ENCODE measurements around the gene CYB5B.
A peak's percentile ranks its signal among the peaks of the same experiment; 100 is the strongest.

CYB5B gene, protein sequence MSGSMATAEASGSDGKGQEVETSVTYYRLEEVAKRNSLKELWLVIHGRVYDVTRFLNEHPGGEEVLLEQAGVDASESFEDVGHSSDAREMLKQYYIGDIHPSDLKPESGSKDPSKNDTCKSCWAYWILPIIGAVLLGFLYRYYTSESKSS

DNA sequence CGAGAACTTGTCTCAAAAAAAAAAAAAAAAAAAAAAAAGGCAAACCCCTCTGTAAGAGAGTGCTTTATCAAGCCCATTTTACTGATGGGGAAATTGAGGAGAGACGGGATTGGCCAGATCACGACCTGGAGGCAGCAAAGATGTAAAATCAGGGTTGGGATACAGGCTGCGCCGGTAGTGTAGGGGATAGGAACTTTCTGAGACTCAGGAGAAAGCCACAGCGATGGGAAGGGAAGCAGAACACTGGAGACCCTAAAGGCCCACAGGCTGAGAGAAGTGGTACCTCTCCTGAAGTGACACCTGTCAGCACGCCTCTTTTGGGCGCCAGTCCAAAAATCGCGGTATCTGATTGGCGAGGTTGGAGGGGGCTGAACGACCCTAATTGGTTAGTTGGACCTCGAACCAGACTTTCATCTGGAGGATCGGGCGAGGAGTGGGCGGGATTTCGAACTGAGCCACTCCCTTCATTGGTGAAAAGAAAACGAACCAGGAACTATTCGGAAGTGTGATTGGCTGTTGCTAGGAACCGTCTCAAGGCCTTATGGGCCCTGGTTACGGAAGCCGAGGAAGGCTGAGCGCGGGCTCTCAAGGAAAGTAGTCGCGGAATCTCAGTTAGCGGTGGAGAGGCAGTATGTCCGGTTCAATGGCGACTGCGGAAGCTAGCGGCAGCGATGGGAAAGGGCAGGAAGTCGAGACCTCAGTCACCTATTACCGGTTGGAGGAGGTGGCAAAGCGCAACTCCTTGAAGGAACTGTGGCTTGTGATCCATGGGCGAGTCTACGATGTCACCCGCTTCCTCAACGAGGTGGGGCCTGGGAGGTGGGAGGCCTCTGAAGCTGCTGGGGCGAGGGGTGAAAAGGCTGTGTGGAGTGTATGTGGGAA lies at the start of gene CYB5B:
Gene CYB5B, plus strand, starts transcription at position 567 of the 882 bp plus-strand sequence. Its CDS starts 65 bp downstream, at position 632.
- DNase-seq (ENCODE audit: low read depth), result peak; percentile 90

DNA sequence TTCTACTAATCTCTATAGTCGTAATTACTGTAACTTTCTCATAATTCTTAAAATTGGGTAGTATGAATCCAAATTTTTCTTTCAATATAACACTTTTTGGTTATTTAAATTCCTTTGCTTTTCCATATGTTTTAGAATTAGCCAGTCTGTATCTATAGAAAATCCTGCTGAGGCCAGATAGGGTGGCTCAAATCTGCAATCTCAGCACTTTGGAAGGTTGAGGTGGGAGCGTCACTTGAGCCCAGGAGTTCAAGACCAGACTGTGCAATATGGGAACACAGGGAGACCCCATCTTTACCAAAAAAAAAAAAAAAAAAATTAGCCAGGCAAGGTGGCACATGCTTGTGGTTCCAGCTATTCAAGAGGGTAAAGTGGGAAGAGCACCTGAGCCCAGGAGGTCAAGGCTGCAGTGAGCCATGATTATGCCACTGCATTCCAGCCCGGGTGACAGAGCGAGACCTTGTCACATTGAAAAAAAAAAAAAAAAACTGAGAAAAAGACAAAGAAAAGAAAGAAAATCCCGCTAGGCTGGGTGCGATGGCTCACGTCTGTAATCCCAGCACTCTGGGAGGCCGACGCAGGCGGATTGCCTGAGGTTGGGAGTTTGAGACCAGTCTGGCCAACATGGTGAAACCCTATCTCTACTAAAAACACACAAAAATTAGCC lies 47.9 kb upstream of the CYB5B start:
- no peak for DNase-seq (ENCODE audit: low read depth)

- no peak for DNase-seq (ENCODE audit: low read depth)
Observed at GRCh38 chr16:69378036-69378435, 46.4 kb upstream of the CYB5B start.

GRCh38 chr16:69378760-69379159 lies 45.7 kb upstream of the CYB5B start:
- DNase-seq (ENCODE audit: low read depth), result no peak

GRCh38 chr16:69381231-69381630 lies 43.2 kb upstream of the CYB5B start:
- DNase-seq (ENCODE audit: low read depth), result no peak

DNA sequence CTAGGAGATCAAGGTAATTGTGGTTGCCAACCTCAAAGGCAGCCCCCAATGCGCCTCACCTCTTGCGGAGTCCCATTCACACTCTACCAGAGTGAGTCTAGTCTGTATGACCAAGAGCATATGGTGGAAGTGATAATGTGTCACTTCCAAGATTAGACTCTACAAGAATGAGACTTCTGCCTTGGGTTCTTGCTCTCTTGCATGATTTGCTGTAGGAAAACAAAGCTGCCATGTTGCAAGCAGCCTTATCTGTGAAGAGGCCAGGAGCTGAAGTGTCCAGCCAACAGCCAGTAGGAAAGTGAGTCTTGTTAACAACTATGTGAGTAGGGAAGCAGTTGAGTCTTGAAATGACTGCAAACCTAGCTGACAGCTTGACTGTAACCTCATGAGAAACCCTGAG lies 42.0 kb upstream of the CYB5B start:
- no peak for DNase-seq (ENCODE audit: low read depth)

DNA sequence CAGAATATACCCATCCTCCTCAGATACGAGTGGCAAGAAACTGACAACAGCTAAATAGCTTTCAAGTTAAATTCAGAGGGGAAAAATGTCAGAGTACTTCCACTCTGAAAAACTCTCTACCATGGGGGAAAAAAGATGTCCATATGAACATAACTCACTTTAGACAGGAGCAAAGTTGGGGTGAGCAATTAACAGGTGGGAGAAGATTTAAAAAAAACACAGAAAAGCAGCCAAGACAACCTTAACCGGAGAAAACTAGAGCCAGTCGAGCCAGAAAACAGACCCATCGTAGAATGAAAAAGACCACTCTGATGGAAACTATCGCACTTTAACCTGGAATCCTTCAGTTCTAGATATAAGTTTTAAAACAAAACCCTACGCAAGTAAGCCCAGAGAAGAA lies 39.4 kb upstream of the CYB5B start:
- DNase-seq (ENCODE audit: low read depth), result no peak

GRCh38 chr16:69386596-69386995 lies 37.8 kb upstream of the CYB5B start:
- DNase-seq (ENCODE audit: low read depth), result no peak

GRCh38 chr16:69393898-69394849 lies 30.2 kb upstream of the CYB5B start:
- DNase-seq (ENCODE audit: low read depth), result no peak

DNA sequence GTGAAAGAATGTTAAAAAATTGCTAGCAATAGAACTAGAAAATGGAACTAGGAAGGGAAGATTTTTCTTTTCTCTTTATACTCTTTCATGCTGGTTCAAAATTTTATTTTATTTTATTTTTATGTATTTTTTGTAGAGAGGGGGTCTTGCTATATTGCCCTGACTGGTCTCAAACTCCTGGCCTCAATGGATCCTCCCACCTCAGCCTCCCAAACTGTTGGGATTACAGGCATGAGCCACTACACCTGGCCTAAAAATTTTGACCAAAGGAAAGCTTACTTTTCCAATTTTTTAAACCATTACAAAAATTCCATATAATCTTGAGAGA lies 28.6 kb upstream of the CYB5B start:
- DNase-seq (ENCODE audit: low read depth), result no peak

DNA sequence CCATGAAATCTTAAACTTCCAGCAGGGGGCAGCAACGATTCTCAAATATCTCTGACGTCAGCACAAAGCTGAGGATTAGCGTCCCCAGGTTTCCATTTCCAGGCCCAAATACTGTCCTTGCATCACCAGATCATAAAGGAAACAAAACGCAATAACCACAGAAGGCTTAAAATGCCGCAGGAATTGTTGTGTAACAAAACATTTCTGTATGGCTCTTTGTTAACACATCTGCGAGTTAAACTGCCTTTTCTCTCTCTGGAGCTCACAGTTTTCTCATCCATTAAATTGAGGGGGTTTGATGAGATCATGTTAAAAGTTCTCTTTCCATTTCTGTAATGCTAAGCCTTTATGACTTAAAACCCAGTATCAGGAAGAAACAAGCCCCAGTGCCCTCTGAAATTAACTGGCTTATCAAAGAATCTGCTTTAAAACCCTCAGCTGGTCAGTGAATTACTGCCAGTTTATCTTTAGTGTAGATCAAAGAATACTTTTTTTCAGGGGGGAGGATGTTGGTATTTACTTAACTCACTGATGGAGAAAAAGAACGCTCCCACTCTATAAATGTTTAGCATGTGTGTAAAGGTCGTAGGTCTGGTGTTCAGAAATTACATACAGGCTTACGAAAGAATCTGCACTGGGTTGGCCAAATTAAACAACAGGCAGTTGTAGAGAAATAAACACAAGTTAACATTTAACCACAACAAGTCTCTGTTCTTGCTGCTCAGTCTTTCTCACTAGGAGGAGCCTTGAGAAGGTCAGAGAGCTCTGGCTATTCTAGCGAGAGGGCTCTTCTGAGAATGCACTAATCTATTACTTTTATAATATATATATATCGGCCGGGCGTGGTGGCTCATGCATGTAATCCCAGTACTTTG lies 28.0 kb upstream of the CYB5B start:
- peak; percentile 37 for DNase-seq (ENCODE audit: low read depth)

DNA sequence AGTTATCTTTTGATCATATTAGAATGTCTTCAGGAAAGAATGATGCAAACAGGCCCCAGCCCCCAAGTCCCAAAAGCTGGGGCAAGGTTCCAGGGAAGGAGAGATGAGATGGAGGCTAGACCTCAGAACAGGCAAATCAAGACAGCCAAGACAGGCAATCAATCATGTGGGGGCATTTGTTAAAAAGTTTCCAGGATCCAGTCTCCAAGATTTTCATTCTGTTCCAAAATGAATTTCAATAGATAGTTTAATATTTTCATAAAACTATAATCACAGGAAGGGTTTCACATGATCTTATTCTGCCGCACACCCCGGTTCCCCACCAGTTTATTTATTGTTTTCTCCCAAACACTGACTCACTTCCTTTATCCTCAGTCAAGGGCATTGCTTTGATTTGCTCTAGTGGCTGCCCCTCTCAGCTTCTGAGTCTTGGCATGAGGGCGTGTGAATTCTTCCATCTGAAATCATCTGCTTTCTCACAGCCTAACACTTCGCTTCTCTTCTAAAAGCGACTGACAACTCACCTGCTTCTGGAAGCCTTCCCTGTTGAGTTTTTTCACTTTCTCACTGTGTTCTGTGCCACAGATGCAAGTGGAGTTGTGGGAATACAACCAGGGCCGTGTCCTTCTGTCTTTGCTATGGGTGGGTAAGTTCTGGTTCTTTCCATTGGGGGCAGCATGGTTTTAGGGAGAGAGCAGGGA lies 26.4 kb upstream of the CYB5B start:
- no peak for DNase-seq (ENCODE audit: low read depth)

- DNase-seq (ENCODE audit: low read depth), result no peak
Observed at GRCh38 chr16:69399361-69399760, 25.1 kb upstream of the CYB5B start.

- DNase-seq (ENCODE audit: low read depth), result no peak
Observed at GRCh38 chr16:69402439-69402838, 22.0 kb upstream of the CYB5B start.

DNA sequence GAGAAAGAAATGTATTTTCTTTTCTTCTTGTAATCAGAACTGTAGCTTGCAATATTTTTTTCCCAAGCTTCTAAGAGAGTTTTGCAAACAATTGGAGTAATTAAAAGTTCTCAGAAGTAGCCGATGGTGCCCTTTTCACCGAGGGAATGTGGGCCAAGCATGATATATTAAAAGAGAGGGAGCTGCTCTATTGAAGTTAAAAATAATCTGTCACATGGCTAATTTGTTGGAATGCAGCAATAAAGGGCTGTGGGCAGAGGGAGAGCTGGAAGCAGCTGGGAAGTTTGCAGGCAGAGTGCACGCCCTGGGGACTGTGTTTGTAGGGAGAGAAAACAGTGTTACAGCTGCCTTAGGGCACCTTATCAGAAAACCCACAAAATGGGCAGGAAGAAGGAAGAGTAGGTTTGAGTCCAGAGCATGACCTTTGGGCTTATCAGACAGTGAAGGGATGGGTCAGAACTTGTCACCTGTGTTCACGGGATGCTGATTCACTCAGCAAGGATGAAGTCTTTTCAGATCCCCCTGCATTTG lies 20.1 kb upstream of the CYB5B start:
- DNase-seq (ENCODE audit: low read depth), result no peak

- DNase-seq (ENCODE audit: low read depth), result no peak
Observed at GRCh38 chr16:69405326-69405725, 19.1 kb upstream of the CYB5B start.

GRCh38 chr16:69405757-69406156 lies 18.7 kb upstream of the CYB5B start:
- no peak for DNase-seq (ENCODE audit: low read depth)

GRCh38 chr16:69406780-69407331 lies 17.6 kb upstream of the CYB5B start:
- DNase-seq (ENCODE audit: low read depth), result no peak

DNA sequence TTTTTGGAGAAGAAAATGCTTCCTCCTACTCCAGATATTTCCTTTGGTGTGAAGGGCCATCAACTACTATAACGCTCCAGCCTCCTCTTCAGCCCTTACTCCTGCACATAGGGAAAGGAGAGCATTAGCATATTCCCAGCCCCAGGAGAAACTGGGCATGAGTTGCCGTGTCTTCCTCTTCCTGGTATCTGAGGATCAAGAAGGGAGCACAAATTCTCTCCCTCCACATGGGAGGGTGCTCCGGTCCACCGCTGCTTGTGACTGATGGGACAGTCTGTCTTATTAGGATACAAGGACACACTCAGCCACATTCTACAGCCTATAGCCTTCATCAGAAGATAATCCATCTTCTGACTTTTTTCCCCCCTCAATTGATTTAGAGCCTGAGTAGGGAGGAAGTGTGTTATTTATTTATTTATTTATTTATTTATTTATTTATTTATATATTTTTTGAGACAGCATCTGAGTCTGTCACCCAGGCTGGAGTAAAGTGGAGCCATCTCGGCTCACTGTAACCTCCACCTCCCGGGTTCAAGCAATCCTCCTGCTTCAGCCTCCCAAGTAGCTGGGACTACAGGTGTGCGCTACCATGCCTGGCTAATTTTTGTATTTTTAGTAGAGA lies 16.6 kb upstream of the CYB5B start:
- DNase-seq (ENCODE audit: low read depth), result no peak
